Measurements from ENCODE around the gene STPG4. TPM values are rescaled to one million over a fixed set of nuclear protein-coding genes. Genes with fewer than 3 reads are reported as not detected.

STPG4 gene
- total RNA-seq, 1 experiment from 2014 or later, result 10.6 TPM

GRCh38 chr2:47187069-47187468 is 32.0 kb upstream of the STPG4 start:
- ATAC-seq (no peak), DNase-seq (ENCODE audit: low read depth, low spot score) (no peak)
- H4K20me1 ChIP-seq (ENCODE audit: insufficient read depth), result no peaks in the 10 kb centered on the region
- H3K9me3 ChIP-seq (ENCODE audit: control insufficient read depth in 1 of 2, insufficient read depth in 1 of 2, low read depth in 1 of 2, low read length in 2 of 2), result no peaks in the 10 kb centered on the region
- TF ChIP-seq FOSL1 (IDR thresholded peaks at IDR 0.05; ENCODE audit: low read depth) (no peak), ZNF274 (IDR thresholded peaks at IDR 0.05; ENCODE audit: low read depth, low read length) (no peak), JUND (IDR thresholded peaks at IDR 0.05) (no peak), SRF (IDR thresholded peaks at IDR 0.05; ENCODE audit: low read depth) (no peak), ATF3 (IDR thresholded peaks at IDR 0.05) (no peak), ZFX (IDR thresholded peaks at IDR 0.05) (no peak), MAX (IDR thresholded peaks at IDR 0.05) (no peak)
- TF ChIP-seq, protein P1, sequence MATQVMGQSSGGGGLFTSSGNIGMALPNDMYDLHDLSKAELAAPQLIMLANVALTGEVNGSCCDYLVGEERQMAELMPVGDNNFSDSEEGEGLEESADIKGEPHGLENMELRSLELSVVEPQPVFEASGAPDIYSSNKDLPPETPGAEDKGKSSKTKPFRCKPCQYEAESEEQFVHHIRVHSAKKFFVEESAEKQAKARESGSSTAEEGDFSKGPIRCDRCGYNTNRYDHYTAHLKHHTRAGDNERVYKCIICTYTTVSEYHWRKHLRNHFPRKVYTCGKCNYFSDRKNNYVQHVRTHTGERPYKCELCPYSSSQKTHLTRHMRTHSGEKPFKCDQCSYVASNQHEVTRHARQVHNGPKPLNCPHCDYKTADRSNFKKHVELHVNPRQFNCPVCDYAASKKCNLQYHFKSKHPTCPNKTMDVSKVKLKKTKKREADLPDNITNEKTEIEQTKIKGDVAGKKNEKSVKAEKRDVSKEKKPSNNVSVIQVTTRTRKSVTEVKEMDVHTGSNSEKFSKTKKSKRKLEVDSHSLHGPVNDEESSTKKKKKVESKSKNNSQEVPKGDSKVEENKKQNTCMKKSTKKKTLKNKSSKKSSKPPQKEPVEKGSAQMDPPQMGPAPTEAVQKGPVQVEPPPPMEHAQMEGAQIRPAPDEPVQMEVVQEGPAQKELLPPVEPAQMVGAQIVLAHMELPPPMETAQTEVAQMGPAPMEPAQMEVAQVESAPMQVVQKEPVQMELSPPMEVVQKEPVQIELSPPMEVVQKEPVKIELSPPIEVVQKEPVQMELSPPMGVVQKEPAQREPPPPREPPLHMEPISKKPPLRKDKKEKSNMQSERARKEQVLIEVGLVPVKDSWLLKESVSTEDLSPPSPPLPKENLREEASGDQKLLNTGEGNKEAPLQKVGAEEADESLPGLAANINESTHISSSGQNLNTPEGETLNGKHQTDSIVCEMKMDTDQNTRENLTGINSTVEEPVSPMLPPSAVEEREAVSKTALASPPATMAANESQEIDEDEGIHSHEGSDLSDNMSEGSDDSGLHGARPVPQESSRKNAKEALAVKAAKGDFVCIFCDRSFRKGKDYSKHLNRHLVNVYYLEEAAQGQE (IDR thresholded peaks at IDR 0.05; ENCODE audit: low read depth), result no peak
- no peak overlapping the region for H3K4me2 ChIP-seq (ENCODE audit: low read length)
- no peak overlapping the region for H3K4me3 ChIP-seq (replicated peaks in 1 of 2; ENCODE audit: low read depth in 1 of 2, low read length in 2 of 2)
- H3K27me3 ChIP-seq (ENCODE audit: insufficient read depth, low read length), result no peaks in the 10 kb centered on the region
- ChIA-PET RAD21 (ENCODE audit: low non-redundant PET in 1 of 2, low total read pairs in 2 of 2, uncharacterized antibody in 2 of 2, unreplicated experiment in 2 of 2) (no interaction called here), POLR2A (no interaction called here), CTCF (no interaction called here)
- no peak overlapping the region for H3K27ac ChIP-seq (ENCODE audit: low read depth, low read length)
- no peak overlapping the region for H3K9ac ChIP-seq (ENCODE audit: low read length)
- intact Hi-C loops (cut with micrococcal nuclease), result no loop called here
- no TSS peak for BruUV-seq (replicated peaks)
- H3K79me2 ChIP-seq (ENCODE audit: insufficient read depth, low read length), result no peaks in the 10 kb centered on the region
- H3K36me3 ChIP-seq (ENCODE audit: control insufficient read depth in 1 of 2, insufficient read depth in 2 of 2, low read length in 2 of 2), result no peaks in the 10 kb centered on the region
- H3K9me2 ChIP-seq (ENCODE audit: insufficient read depth), result no peaks in the 10 kb centered on the region
- peaks cover 0 to 13% of the 10 kb centered on the region in 2 experiments; a peak in 1 of 4 replicates for H3K4me1 ChIP-seq (ENCODE audit: control insufficient read depth in 1 of 2, insufficient read depth in 2 of 2, low read length in 2 of 2)
- H2AFZ ChIP-seq (ENCODE audit: low read depth, low read length, poor library complexity, severe bottlenecking), result no peak overlapping the region
